CD14-positive monocyte (primary cell): ENCODE results near the gene NHS. TPM values are rescaled to one million over a fixed set of nuclear protein-coding genes. Genes with fewer than 3 reads are reported as not detected.

Experiments
- DNase-seq, 3 donors: peaks; one replicate each; pipeline ENCODE4 v3.0.0-alpha.2; 2011 to 2022
- H2AFZ ChIP-seq: 2 replicates; pipeline ENCODE4 v1.6.0; 2012; ENCODE audit warnings: mild to moderate bottlenecking, low read depth, low read length, inconsistent platforms; ENCODE audit not compliant: insufficient read depth, poor library complexity, severe bottlenecking
- H3K27ac ChIP-seq, 2 donors: 1 replicate in 1 of 2; 2 replicates in 1 of 2; pipeline ENCODE4 v1.5.1; 2012 to 2013; ENCODE audit warnings: low read length in 2 of 2, control low read depth in 1 of 2, inconsistent platforms in 1 of 2, low read depth in 1 of 2, mild to moderate bottlenecking in 1 of 2
- H3K27me3 ChIP-seq, 2 donors: one replicate each; pipeline versions ENCODE4 v1.6.0 to v1.6.1; 2011 to 2013; ENCODE audit warnings: low read length in 2 of 2; ENCODE audit not compliant: control insufficient read depth in 2 of 2, insufficient read depth in 2 of 2
- H3K36me3 ChIP-seq, 2 donors: replicated peaks in 1 of 2; 1 replicate in 1 of 2; 2 replicates in 1 of 2; pipeline versions ENCODE4 v1.5.1 to v1.6.1; 2012 to 2013; ENCODE audit warnings: low read length in 2 of 2, control low read depth in 1 of 2, inconsistent platforms in 1 of 2, mild to moderate bottlenecking in 1 of 2; ENCODE audit not compliant: insufficient read depth in 2 of 2, control insufficient read depth in 1 of 2
- H3K4me1 ChIP-seq, 2 donors: 1 replicate in 1 of 2; 2 replicates in 1 of 2; pipeline versions ENCODE4 v1.5.1 to v1.6.1; 2012 to 2013; ENCODE audit warnings: low read length in 2 of 2, control low read depth in 1 of 2, inconsistent platforms in 1 of 2, mild to moderate bottlenecking in 1 of 2, moderate library complexity in 1 of 2; ENCODE audit not compliant: insufficient read depth in 2 of 2, control insufficient read depth in 1 of 2
- H3K4me2 ChIP-seq: replicated peaks from 2 replicates; pipeline ENCODE3; 2012; ENCODE audit warnings: low read length, moderate library complexity, mild to moderate bottlenecking; ENCODE audit not compliant: poor library complexity, severe bottlenecking; ENCODE audit errors: extremely low read depth
- H3K4me3 ChIP-seq, 3 experiments: fragments of 200-600 bp in 1 of 3; sonication (generic) in 1 of 3; replicated peaks in 1 of 3; 1 replicate in 2 of 3; 2 replicates in 1 of 3; pipeline ENCODE4 v1.5.1; 2011 to 2013; ENCODE audit warnings: low read length in 3 of 3, mild to moderate bottlenecking in 3 of 3, control low read depth in 2 of 3, low read depth in 2 of 3, inconsistent platforms in 1 of 3, moderate library complexity in 1 of 3
- H3K79me2 ChIP-seq: 2 replicates; pipeline ENCODE4 v1.6.0; 2012; ENCODE audit warnings: mild to moderate bottlenecking, control low read depth, inconsistent platforms, low read length, moderate library complexity; ENCODE audit not compliant: insufficient read depth
- H3K9ac ChIP-seq: 2 replicates; pipeline ENCODE4 v1.6.0; 2017; ENCODE audit warnings: low read length, mild to moderate bottlenecking; ENCODE audit not compliant: insufficient read depth, poor library complexity, severe bottlenecking
- H3K9me3 ChIP-seq, 2 donors: replicated peaks in 1 of 2; 1 replicate in 1 of 2; 2 replicates in 1 of 2; pipeline versions ENCODE4 v1.5.1 to v1.6.1; 2012 to 2013; ENCODE audit warnings: low read length in 2 of 2, control low read depth in 1 of 2; ENCODE audit not compliant: control insufficient read depth in 1 of 2, insufficient read depth in 1 of 2
- H4K20me1 ChIP-seq: 2 replicates; pipeline ENCODE4 v1.6.0; 2012; ENCODE audit warnings: mild to moderate bottlenecking, low read length, control low read depth, moderate library complexity; ENCODE audit not compliant: insufficient read depth
- H3K27ac Mint-ChIP-seq, 7 donors: one replicate each; pipeline ENCODE4 v1.8.0; 2020; ENCODE audit warnings: mild to moderate bottlenecking in 7 of 7, mixed read lengths in 7 of 7, moderate library complexity in 6 of 7, inconsistent platforms in 2 of 7
- H3K27me3 Mint-ChIP-seq, 3 donors: one replicate each; pipeline ENCODE4 v1.8.0; 2021 to 2022; ENCODE audit warnings: low read depth in 3 of 3, mild to moderate bottlenecking in 3 of 3, mixed read lengths in 3 of 3, moderate library complexity in 3 of 3, inconsistent platforms in 1 of 3
- H3K36me3 Mint-ChIP-seq, 2 donors: one replicate each; pipeline ENCODE4 v1.8.0; 2020; ENCODE audit warnings: mixed read lengths in 2 of 2, inconsistent platforms in 1 of 2, mild to moderate bottlenecking in 1 of 2
- H3K4me1 Mint-ChIP-seq: one replicate; pipeline ENCODE4 v1.8.0; 2020; ENCODE audit warnings: mild to moderate bottlenecking, mixed read lengths
- H3K4me3 Mint-ChIP-seq, 2 donors: one replicate each; pipeline ENCODE4 v1.8.0; 2020; ENCODE audit warnings: mild to moderate bottlenecking in 2 of 2, mixed read lengths in 2 of 2, moderate library complexity in 1 of 2
- H3K9me3 Mint-ChIP-seq, 7 donors: one replicate each; pipeline ENCODE4 v1.8.0; 2020 to 2022; ENCODE audit warnings: mixed read lengths in 7 of 7, mild to moderate bottlenecking in 6 of 7, moderate library complexity in 6 of 7, inconsistent platforms in 2 of 7
- WGBS: methylation state at CpG from one replicate; pipeline ENCODE4 v1.1.5; 2013; ENCODE audit warnings: missing lambda C conversion rate; ENCODE audit not compliant: insufficient coverage; 5-methylcytosine and 5-hydroxymethylcytosine counted together
- intact Hi-C, 2 donors: fragments of 100-400 bp; cut with micrococcal nuclease; formaldehyde crosslinking; loops; one replicate each; pipeline versions ENCODE4 v1.15.0 to v1.15.1; 2023
- polyA plus RNA-seq, 3 donors: library from polyadenylated mRNA; depleted of rRNA in 1 of 3; unstranded in 2 of 3; stranded (reverse) in 1 of 3; fragments of 300-500 nt in 2 of 3; fragments of >200 nt in 1 of 3; fragmentation: Illumina TruSeq in 2 of 3; gene quantifications; 1 replicate in 2 of 3; 2 replicates in 1 of 3; pipeline ENCODE4 v1.2.3, GENCODE V29; 2012 to 2021
- TF ChIP-seq, protein P1 (sequence below): fragments of 200-600 bp; IDR thresholded peaks from one replicate; pipeline ENCODE4 v1.8.0; 2022; ENCODE audit warnings: antibody characterized with exemption, mild to moderate bottlenecking

Gene NHS
- polyA plus RNA-seq, 3 donors = 0.86 to 1.8 (median 1.3) TPM

- TF ChIP-seq, protein P1, sequence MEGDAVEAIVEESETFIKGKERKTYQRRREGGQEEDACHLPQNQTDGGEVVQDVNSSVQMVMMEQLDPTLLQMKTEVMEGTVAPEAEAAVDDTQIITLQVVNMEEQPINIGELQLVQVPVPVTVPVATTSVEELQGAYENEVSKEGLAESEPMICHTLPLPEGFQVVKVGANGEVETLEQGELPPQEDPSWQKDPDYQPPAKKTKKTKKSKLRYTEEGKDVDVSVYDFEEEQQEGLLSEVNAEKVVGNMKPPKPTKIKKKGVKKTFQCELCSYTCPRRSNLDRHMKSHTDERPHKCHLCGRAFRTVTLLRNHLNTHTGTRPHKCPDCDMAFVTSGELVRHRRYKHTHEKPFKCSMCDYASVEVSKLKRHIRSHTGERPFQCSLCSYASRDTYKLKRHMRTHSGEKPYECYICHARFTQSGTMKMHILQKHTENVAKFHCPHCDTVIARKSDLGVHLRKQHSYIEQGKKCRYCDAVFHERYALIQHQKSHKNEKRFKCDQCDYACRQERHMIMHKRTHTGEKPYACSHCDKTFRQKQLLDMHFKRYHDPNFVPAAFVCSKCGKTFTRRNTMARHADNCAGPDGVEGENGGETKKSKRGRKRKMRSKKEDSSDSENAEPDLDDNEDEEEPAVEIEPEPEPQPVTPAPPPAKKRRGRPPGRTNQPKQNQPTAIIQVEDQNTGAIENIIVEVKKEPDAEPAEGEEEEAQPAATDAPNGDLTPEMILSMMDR = no peak
- no peak overlapping the region for H3K27ac ChIP-seq
- H3K79me2 ChIP-seq = no peaks in the 10 kb centered on the region
- no peak overlapping the region for H3K27ac Mint-ChIP-seq
- H4K20me1 ChIP-seq = no peaks in the 10 kb centered on the region
- H3K4me3 ChIP-seq = no peak overlapping the region
- intact Hi-C loops = no loop called here
- H3K4me1 Mint-ChIP-seq = peaks cover 12% of the 10 kb centered on the region
- H3K4me1 ChIP-seq = no peaks in the 10 kb centered on the region
- no peak overlapping the region for H3K4me2 ChIP-seq
- peaks cover 0 to 2% of the 10 kb centered on the region in 2 donors for H3K27me3 ChIP-seq
- H3K27me3 Mint-ChIP-seq = peaks cover 4 to 18% (median 5%) of the 10 kb centered on the region in 3 donors
- H3K36me3 ChIP-seq = no peaks in the 10 kb centered on the region
- H3K36me3 Mint-ChIP-seq = no peaks in the 10 kb centered on the region
- no peak overlapping the region for H3K4me3 Mint-ChIP-seq
- no peaks in the 10 kb centered on the region for H3K9me3 ChIP-seq
- H2AFZ ChIP-seq = no peak overlapping the region
- no peaks in the 10 kb centered on the region for H3K9me3 Mint-ChIP-seq
- H3K9ac ChIP-seq = no peak overlapping the region
- no peak for DNase-seq
These were observed 221.1 kb downstream of the NHS start for GRCh38 chrX:17596061-17596460.

- Mint-ChIP-seq H3K4me1 (peaks cover 5% of the 10 kb centered on the region), H3K27ac (no peak overlapping the region), H3K27me3 (peaks cover 4 to 17% (median 5%) of the 10 kb centered on the region in 3 donors), H3K9me3 (no peaks in the 10 kb centered on the region), H3K36me3 (no peaks in the 10 kb centered on the region), H3K4me3 (no peak overlapping the region)
- Histone ChIP-seq H3K9ac (no peak overlapping the region), H3K27me3 (peaks cover 0 to 2% of the 10 kb centered on the region in 2 donors), H3K9me3 (no peaks in the 10 kb centered on the region), H3K79me2 (no peaks in the 10 kb centered on the region), H4K20me1 (no peaks in the 10 kb centered on the region), H3K4me2 (no peak overlapping the region), H3K4me1 (no peaks in the 10 kb centered on the region), H3K36me3 (no peaks in the 10 kb centered on the region), H3K4me3 (no peak overlapping the region), H2AFZ (no peak overlapping the region), H3K27ac (no peak overlapping the region)
- TF ChIP-seq, protein P1 = no peak
- DNase-seq = no peak
- intact Hi-C loops = no loop called here
- 100% methylated on average over 1 of the region's 9 CpGs for WGBS
These were observed 221.7 kb downstream of the NHS start for GRCh38 chrX:17596546-17597205.
